ENCODE results near the gene ST8SIA2. TPM values are rescaled to one million over a fixed set of nuclear protein-coding genes. Genes with fewer than 3 reads are reported as not detected.

ST8SIA2 gene
- total RNA-seq, 4 donors from 2014 or later, result not detected

DNA sequence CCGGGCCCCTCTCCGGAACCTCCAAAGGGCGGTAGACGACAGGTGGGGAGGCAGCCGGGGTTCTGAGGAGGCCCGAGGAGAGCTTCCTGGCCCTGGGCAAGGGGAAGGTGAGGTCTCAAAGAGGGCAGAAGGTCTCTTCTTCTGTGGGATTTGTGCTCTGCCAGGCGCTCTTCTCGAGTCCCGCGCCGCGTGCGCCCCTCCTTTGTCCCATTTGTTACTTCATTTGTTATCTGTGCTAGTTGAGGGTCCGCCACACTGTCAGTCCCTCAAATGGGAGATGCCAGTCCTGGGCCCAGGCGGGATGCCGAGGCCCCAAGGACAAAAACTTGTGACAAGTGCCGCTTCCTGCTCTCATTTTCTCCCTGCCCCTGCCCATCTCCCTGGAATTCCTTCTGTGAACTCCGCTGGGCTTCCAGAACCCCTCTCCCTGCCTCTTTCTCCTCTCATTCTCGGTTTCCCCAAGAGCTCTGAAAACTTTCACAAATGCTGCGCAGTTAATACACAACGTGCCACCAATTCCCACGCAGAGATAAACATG is 1.5 kb downstream of the ST8SIA2 start:
- 40% methylated on average over 16 of the region's 22 CpGs for WGBS
- peaks cover 96% of the 10 kb centered on the region for H3K27me3 ChIP-seq
- no peaks in the 10 kb centered on the region for H3K36me3 ChIP-seq
- H3K9me3 ChIP-seq, result no peaks in the 10 kb centered on the region
- TF ChIP-seq POLR2AphosphoS5 (IDR thresholded peaks at IDR 0.05), result no peak
- no peak for TF ChIP-seq POLR2A (IDR thresholded peaks at IDR 0.05)
- no peak for TF ChIP-seq EP300 (IDR thresholded peaks at IDR 0.05)
- TF ChIP-seq, protein P1, sequence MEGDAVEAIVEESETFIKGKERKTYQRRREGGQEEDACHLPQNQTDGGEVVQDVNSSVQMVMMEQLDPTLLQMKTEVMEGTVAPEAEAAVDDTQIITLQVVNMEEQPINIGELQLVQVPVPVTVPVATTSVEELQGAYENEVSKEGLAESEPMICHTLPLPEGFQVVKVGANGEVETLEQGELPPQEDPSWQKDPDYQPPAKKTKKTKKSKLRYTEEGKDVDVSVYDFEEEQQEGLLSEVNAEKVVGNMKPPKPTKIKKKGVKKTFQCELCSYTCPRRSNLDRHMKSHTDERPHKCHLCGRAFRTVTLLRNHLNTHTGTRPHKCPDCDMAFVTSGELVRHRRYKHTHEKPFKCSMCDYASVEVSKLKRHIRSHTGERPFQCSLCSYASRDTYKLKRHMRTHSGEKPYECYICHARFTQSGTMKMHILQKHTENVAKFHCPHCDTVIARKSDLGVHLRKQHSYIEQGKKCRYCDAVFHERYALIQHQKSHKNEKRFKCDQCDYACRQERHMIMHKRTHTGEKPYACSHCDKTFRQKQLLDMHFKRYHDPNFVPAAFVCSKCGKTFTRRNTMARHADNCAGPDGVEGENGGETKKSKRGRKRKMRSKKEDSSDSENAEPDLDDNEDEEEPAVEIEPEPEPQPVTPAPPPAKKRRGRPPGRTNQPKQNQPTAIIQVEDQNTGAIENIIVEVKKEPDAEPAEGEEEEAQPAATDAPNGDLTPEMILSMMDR (IDR thresholded peaks at IDR 0.05), result no peak
- no peak for DNase-seq (ENCODE audit: low spot score in 2 of 2)
- no peak overlapping the region for H3K27ac ChIP-seq
- peak overlapping the region; percentile 45 for H3K4me3 ChIP-seq
- H3K4me1 ChIP-seq, result peaks cover 24% of the 10 kb centered on the region

DNA sequence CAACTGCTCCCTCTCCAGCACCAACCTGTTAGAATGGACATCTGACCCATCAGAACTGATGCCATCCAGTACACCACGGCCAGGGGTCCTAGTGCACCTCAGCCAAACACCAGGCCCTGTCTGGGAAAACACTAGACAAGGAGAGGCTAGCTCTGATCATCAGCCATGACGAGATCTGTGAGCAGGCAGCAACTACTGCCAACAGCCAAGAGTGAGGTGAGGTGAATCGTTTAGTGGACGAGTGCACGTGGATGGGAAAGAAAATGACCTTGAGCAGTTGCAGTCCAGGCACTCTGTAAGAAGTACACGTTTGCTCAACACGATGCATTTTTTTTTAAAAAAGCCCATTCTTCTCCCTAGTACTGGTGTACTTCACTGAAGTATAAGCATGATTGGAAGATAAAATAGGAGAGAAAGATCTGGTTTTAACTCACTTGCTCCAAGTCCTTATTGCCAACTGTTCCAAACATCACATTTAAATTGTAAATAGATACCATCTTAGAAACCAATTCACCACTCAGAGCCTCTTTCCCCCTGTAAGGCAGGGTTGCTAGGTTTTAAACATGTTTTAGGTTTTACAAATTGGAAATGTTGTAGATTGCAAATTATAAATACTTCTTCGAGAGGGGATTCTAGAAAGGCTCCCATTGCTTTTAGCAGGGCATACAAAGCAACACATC is 5.7 kb downstream of the ST8SIA2 start:
- TF ChIP-seq POLR2AphosphoS5 (IDR thresholded peaks at IDR 0.05) (no peak), EP300 (IDR thresholded peaks at IDR 0.05) (no peak), POLR2A (IDR thresholded peaks at IDR 0.05) (no peak)
- TF ChIP-seq, protein P1 (IDR thresholded peaks at IDR 0.05), result no peak
- Histone ChIP-seq H3K4me1 (peaks cover 8% of the 10 kb centered on the region), H3K36me3 (no peaks in the 10 kb centered on the region), H3K4me3 (no peak overlapping the region), H3K27me3 (peaks cover 78% of the 10 kb centered on the region), H3K9me3 (no peaks in the 10 kb centered on the region), H3K27ac (no peak overlapping the region)
- 85% methylated on average over 8 of the region's 8 CpGs for WGBS
- no peak for DNase-seq (ENCODE audit: low spot score in 2 of 2)

DNA sequence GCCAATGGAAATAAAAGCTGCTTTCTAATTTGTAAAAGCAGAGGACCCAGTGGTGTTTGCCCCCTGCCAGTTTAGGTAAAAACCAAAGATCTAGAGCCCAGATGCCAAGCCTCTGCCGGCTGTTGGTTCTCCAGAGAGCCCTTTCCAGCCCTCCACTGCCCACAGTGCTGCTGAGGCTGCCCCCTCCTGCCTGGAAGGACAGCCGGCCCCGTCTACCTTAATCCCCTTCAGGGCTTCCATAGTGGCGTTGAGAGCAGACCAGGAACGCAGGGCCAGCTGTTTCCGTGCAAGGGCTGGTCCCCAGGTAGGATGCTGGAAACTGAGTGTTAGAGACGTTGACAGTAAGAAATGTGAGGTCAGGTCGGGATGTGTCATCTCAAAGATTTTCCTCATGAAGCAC is 6.9 kb downstream of the ST8SIA2 start:
- Histone ChIP-seq H3K4me3 (no peak overlapping the region), H3K27ac (no peak overlapping the region), H3K4me1 (no peaks in the 10 kb centered on the region), H3K9me3 (no peaks in the 10 kb centered on the region), H3K36me3 (no peaks in the 10 kb centered on the region), H3K27me3 (peaks cover 66% of the 10 kb centered on the region)
- 86% methylated on average over 4 of the region's 8 CpGs for WGBS
- TF ChIP-seq EP300 (IDR thresholded peaks at IDR 0.05), result no peak
- TF ChIP-seq POLR2AphosphoS5 (IDR thresholded peaks at IDR 0.05), result no peak
- TF ChIP-seq POLR2A (IDR thresholded peaks at IDR 0.05), result no peak
- TF ChIP-seq, protein P1 (IDR thresholded peaks at IDR 0.05), result no peak
- DNase-seq (ENCODE audit: low spot score in 2 of 2), result no peak

DNA sequence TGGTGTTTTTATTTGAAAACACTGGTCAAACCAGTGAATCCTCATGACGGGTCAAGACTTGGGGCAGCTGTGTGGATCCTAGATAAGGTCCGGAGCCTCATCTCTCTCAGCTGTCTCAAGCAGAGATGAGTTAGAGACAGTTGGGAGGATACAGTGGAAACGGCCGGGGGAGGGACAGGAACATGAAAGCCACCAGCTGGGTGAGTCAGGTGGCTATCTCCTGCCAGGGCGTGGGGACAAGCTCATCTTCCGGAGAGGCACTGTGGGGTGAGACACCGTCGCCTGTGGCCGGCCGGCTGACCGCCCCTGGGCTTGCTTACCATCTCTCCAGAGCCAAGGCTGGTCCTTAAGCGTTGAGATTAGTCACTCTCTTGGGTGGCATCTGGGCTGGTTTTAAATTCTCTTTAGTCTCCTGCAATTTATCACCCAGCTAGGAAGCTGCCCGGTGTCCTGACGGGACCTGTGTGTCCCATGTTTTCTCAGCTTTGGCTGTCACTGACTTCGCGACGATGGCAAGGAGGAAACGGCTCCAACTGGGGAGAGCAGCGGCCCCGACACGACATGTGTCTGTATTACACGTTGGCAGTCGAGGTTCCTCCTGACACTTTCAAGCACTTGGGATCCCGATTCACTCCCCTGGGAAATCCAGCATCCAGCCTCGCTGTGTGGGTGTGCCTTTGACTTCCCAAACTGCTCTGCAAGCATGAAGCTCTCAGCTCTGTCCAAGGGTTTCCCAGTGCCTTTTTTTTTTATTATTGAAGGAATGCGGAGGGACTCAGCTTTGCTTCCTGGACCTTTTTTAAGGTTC is 7.5 kb downstream of the ST8SIA2 start:
- DNase-seq (ENCODE audit: low spot score in 2 of 2), result no peak
- TF ChIP-seq, protein P1 (IDR thresholded peaks at IDR 0.05), result no peak
- TF ChIP-seq EP300 (IDR thresholded peaks at IDR 0.05) (no peak), POLR2AphosphoS5 (IDR thresholded peaks at IDR 0.05) (no peak), POLR2A (IDR thresholded peaks at IDR 0.05) (no peak)
- H3K4me1 ChIP-seq, result no peaks in the 10 kb centered on the region
- H3K9me3 ChIP-seq, result no peaks in the 10 kb centered on the region
- WGBS, result 81% methylated on average over 25 of the region's 26 CpGs
- H3K27me3 ChIP-seq, result peaks cover 60% of the 10 kb centered on the region
- H3K36me3 ChIP-seq, result no peaks in the 10 kb centered on the region
- no peak overlapping the region for H3K27ac ChIP-seq
- H3K4me3 ChIP-seq, result no peak overlapping the region

DNA sequence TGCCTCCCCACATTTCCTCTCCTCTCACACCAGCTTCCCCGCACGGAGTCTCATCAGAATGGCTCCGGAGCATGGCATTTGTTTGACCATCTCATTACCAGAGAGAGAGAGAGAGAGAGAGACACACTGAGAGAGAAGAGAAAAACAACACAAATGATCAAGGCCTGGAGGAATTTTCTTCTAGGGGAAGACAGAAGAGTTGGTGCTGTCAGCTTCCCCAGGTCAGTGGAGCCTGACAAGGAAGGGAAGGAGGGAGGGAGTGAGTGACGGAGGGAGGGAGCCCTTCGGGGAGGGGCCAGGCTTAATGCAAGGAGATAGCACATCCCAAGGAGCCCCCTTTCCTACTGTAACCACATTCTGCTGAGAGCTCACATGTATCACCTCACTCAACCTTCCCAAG is 9.1 kb downstream of the ST8SIA2 start:
- H3K9me3 ChIP-seq, result no peaks in the 10 kb centered on the region
- H3K27me3 ChIP-seq, result peaks cover 45% of the 10 kb centered on the region
- no peak for TF ChIP-seq EP300 (IDR thresholded peaks at IDR 0.05)
- TF ChIP-seq, protein P1 (IDR thresholded peaks at IDR 0.05), result no peak
- no peak for TF ChIP-seq POLR2A (IDR thresholded peaks at IDR 0.05)
- no peak for TF ChIP-seq POLR2AphosphoS5 (IDR thresholded peaks at IDR 0.05)
- H3K4me1 ChIP-seq, result no peaks in the 10 kb centered on the region
- no peak overlapping the region for H3K27ac ChIP-seq
- WGBS, result 86% methylated on average over 5 of the region's 5 CpGs
- DNase-seq (ENCODE audit: low spot score in 2 of 2), result no peak
- H3K4me3 ChIP-seq, result no peak overlapping the region
- no peaks in the 10 kb centered on the region for H3K36me3 ChIP-seq

All from suprapubic skin (tissue), 4 donors.